ENCODE results near the gene DMRTC2. TPM values are rescaled to one million over a fixed set of nuclear protein-coding genes. Genes with fewer than 3 reads are reported as not detected.

DMRTC2 gene
- total RNA-seq, 1 experiment from 2014 or later, result not detected

DNA sequence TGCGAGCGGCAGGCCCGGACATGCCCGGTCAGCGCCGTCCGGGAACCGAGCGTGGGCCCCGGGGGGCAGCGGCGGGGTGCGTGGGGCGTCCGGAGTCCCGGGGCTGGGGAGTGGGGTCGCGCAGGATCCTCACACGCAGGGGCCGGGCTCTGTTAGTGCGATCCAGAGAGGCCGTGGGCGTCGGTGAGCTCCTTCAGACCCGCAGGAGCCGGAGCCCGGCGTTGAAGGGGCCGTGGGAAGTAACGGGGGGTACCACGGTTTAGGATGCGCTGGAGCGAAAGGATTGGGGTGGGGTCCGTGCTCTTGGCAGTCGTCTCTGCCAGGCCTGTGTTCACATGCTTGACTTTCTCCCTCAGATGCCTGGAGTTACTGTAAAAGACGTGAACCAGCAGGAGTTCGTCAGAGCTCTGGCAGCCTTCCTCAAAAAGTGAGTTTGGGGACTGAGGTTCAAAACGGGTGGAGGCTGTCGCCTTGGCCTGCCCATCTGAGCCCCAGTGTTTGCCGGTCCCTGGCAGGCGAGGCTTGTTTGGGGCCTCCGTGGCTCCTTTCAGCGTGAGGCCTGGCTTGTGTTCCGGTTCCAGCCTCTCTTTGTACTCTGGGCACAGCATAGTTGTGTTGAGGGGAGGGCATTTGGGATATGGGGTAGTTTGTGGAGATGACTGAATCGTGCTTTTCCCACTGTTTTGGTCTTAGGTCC is 15.7 kb downstream of the DMRTC2 start (continued):
- TF ChIP-seq, protein P1, sequence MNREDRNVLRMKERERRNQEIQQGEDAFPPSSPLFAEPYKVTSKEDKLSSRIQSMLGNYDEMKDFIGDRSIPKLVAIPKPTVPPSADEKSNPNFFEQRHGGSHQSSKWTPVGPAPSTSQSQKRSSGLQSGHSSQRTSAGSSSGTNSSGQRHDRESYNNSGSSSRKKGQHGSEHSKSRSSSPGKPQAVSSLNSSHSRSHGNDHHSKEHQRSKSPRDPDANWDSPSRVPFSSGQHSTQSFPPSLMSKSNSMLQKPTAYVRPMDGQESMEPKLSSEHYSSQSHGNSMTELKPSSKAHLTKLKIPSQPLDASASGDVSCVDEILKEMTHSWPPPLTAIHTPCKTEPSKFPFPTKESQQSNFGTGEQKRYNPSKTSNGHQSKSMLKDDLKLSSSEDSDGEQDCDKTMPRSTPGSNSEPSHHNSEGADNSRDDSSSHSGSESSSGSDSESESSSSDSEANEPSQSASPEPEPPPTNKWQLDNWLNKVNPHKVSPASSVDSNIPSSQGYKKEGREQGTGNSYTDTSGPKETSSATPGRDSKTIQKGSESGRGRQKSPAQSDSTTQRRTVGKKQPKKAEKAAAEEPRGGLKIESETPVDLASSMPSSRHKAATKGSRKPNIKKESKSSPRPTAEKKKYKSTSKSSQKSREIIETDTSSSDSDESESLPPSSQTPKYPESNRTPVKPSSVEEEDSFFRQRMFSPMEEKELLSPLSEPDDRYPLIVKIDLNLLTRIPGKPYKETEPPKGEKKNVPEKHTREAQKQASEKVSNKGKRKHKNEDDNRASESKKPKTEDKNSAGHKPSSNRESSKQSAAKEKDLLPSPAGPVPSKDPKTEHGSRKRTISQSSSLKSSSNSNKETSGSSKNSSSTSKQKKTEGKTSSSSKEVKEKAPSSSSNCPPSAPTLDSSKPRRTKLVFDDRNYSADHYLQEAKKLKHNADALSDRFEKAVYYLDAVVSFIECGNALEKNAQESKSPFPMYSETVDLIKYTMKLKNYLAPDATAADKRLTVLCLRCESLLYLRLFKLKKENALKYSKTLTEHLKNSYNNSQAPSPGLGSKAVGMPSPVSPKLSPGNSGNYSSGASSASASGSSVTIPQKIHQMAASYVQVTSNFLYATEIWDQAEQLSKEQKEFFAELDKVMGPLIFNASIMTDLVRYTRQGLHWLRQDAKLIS (CRISPR knock-in tag; IDR thresholded peaks at IDR 0.05; ENCODE audit: borderline replicate concordance), result no peak
- TF ChIP-seq SOX15 (CRISPR knock-in tag; IDR thresholded peaks at IDR 0.05) (no peak), TEAD1 (CRISPR knock-in tag; IDR thresholded peaks at IDR 0.05) (no peak), IRF1 (CRISPR knock-in tag; IDR thresholded peaks at IDR 0.05) (no peak; the same call in 1 of the 2 replicates), ZSCAN18 (CRISPR knock-in tag; IDR thresholded peaks at IDR 0.05) (no peak), JAZF1 (CRISPR knock-in tag; IDR thresholded peaks at IDR 0.05) (no peak), ZNF425 (CRISPR knock-in tag; conservative IDR thresholded peaks at IDR 0.05) (no peak), GABPB1 (CRISPR knock-in tag; IDR thresholded peaks at IDR 0.05) (no peak), CREM (CRISPR knock-in tag; IDR thresholded peaks at IDR 0.05) (no peak), NFE2L1 (CRISPR knock-in tag; IDR thresholded peaks at IDR 0.05) (0 out of 2 replicates have a peak, but pooled peaks have one; percentile 1), JUN (CRISPR knock-in tag; IDR thresholded peaks at IDR 0.05) (peak; percentile 3; the same call in 1 of the 2 replicates), SMAD3 (CRISPR knock-in tag; IDR thresholded peaks at IDR 0.05; ENCODE audit: borderline replicate concordance) (no peak), PRRX2 (CRISPR knock-in tag; IDR thresholded peaks at IDR 0.05) (no peak)
- TF ChIP-seq, protein P2, sequence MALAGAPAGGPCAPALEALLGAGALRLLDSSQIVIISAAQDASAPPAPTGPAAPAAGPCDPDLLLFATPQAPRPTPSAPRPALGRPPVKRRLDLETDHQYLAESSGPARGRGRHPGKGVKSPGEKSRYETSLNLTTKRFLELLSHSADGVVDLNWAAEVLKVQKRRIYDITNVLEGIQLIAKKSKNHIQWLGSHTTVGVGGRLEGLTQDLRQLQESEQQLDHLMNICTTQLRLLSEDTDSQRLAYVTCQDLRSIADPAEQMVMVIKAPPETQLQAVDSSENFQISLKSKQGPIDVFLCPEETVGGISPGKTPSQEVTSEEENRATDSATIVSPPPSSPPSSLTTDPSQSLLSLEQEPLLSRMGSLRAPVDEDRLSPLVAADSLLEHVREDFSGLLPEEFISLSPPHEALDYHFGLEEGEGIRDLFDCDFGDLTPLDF (CRISPR knock-in tag; IDR thresholded peaks at IDR 0.05), result no peak

GRCh38 chr19:41861116-41861768 is 16.4 kb downstream of the DMRTC2 start:
- Mint-ChIP-seq H3K4me1 (peaks cover 49% of the 10 kb centered on the region), H3K36me3 (peaks cover 55% of the 10 kb centered on the region), H3K27ac (peak overlapping the region; percentile 92), H3K4me3 (peak overlapping the region; percentile 94), H3K9me3 (no peaks in the 10 kb centered on the region), H3K27me3 (ENCODE audit: low read depth) (peaks cover 8% of the 10 kb centered on the region)
- POLR2A ChIA-PET, result interaction anchor here (0.8 to 2.7 kb wide), 2 partner anchors 10 to 68 kb away, joined by 4 to 30 read pairs; no protein-coding TSS in a partner anchor
- ATAC-seq, result no peak
- DNase-seq (ENCODE audit: low spot score), result no peak
- CTCF ChIA-PET, result interaction anchor here (1.8 to 2.1 kb wide), 2 partner anchors 12 to 154 kb away, joined by 5 to 14 read pairs; no protein-coding TSS in a partner anchor
- TF ChIP-seq SMAD3 (CRISPR knock-in tag; IDR thresholded peaks at IDR 0.05; ENCODE audit: borderline replicate concordance) (no peak), ZNF396 (CRISPR knock-in tag; IDR thresholded peaks at IDR 0.05; ENCODE audit: borderline replicate concordance) (no peak), NFATC4 (CRISPR knock-in tag; IDR thresholded peaks at IDR 0.05) (no peak), NR3C1 (CRISPR knock-in tag; conservative IDR thresholded peaks at IDR 0.05; ENCODE audit: low read depth) (no peak), MYBL2 (CRISPR knock-in tag; IDR thresholded peaks at IDR 0.05) (no peak), ESRRA (CRISPR knock-in tag; IDR thresholded peaks at IDR 0.05; ENCODE audit: borderline replicate concordance) (no peak)
- TF ChIP-seq, protein P3, sequence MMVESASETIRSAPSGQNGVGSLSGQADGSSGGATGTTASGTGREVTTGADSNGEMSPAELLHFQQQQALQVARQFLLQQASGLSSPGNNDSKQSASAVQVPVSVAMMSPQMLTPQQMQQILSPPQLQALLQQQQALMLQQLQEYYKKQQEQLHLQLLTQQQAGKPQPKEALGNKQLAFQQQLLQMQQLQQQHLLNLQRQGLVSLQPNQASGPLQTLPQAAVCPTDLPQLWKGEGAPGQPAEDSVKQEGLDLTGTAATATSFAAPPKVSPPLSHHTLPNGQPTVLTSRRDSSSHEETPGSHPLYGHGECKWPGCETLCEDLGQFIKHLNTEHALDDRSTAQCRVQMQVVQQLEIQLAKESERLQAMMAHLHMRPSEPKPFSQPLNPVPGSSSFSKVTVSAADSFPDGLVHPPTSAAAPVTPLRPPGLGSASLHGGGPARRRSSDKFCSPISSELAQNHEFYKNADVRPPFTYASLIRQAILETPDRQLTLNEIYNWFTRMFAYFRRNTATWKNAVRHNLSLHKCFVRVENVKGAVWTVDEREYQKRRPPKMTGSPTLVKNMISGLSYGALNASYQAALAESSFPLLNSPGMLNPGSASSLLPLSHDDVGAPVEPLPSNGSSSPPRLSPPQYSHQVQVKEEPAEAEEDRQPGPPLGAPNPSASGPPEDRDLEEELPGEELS (CRISPR knock-in tag; IDR thresholded peaks at IDR 0.05), result no peak
- TF ChIP-seq, protein P4, sequence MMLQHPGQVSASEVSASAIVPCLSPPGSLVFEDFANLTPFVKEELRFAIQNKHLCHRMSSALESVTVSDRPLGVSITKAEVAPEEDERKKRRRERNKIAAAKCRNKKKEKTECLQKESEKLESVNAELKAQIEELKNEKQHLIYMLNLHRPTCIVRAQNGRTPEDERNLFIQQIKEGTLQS (CRISPR knock-in tag; conservative IDR thresholded peaks at IDR 0.05), result no peak
- TF ChIP-seq, protein P5, sequence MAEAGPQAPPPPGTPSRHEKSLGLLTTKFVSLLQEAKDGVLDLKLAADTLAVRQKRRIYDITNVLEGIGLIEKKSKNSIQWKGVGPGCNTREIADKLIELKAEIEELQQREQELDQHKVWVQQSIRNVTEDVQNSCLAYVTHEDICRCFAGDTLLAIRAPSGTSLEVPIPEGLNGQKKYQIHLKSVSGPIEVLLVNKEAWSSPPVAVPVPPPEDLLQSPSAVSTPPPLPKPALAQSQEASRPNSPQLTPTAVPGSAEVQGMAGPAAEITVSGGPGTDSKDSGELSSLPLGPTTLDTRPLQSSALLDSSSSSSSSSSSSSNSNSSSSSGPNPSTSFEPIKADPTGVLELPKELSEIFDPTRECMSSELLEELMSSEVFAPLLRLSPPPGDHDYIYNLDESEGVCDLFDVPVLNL (CRISPR knock-in tag; IDR thresholded peaks at IDR 0.05; ENCODE audit: borderline replicate concordance, low read depth), result no peak
